ENCODE measurements around the gene MAST2. TPM values are rescaled to one million over a fixed set of nuclear protein-coding genes. Genes with fewer than 3 reads are reported as not detected.

Gene MAST2
- total and polyA plus RNA-seq, 2 of the 13 experiments (the other 11 are each of a cell fraction or from before 2014, with no cell fraction given): 15.3 to 23.0 TPM

DNA sequence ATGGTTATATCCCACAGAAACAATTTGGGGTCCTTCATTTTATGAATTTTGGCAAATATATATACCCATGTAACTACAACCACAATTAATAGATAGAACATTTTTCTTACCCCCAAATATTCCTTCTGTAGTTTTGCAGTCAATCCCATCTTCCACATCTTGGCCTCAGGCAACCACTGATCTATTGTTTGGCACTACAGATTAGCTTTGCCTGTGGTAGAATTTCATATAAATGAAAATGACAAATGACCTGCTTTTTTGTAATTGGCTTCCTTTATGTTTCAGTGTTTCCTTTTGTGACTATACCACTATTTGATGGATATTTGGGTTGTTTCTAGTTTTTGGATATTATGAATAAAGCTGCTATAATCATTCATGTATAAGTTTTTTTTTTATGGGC lies 91.5 kb downstream of the MAST2 start:
- no peak for DNase-seq (ENCODE audit: low spot score)
- Histone ChIP-seq H2AFZ (ENCODE audit: low read length) (no peak overlapping the region), H3K4me3 (replicated peaks in 1 of 3; ENCODE audit: insufficient read depth in 1 of 3, low read depth in 2 of 3, low read length in 3 of 3) (no peak overlapping the region), H3K4me1 (ENCODE audit: insufficient read depth, low read length) (peaks cover 20% of the 10 kb centered on the region), H3K27ac (ENCODE audit: extremely low read length, insufficient read depth, low read length) (no peak overlapping the region), H3K9ac (ENCODE audit: insufficient read depth, low read depth, low read length) (no peak overlapping the region), H4K20me1 (ENCODE audit: insufficient read depth, low read length) (no peaks in the 10 kb centered on the region), H3K79me2 (ENCODE audit: insufficient read depth, low read length) (peaks cover 6% of the 10 kb centered on the region), H3K9me3 (ENCODE audit: low read length) (no peaks in the 10 kb centered on the region), H3K36me3 (replicated peaks in 1 of 2; ENCODE audit: control insufficient read depth in 1 of 2, insufficient read depth in 2 of 2, low read length in 2 of 2) (0 out of 5 replicates have a peak, but pooled peaks cover 0 to 5% of the 10 kb centered on the region in 2 experiments), H3K27me3 (ENCODE audit: control insufficient read depth in 1 of 2, insufficient read depth in 2 of 2, low read length in 2 of 2) (no peaks in the 10 kb centered on the region), H3K4me2 (ENCODE audit: low read depth, low read length) (no peak overlapping the region)
- intact Hi-C loops (cut with micrococcal nuclease; ENCODE audit: unreplicated experiment): no loop called here
- CTCF ChIA-PET (ENCODE audit: low intra/inter-chr PET ratio, low total read pairs): no interaction called here
- BruUV-seq (replicated peaks): no TSS peak
- in situ Hi-C loops (cut with HindIII; ENCODE audit: extremely low pct_ligation_motif_present, low pct_unique_long_range_greater_than_20kb): no loop called here
- FAIRE-seq: no peak
- POLR2A ChIA-PET: no interaction called here
- no peak for ATAC-seq
- no peak for TF ChIP-seq JUNB (CRISPR knock-in tag; IDR thresholded peaks at IDR 0.05; ENCODE audit: borderline replicate concordance)

DNA sequence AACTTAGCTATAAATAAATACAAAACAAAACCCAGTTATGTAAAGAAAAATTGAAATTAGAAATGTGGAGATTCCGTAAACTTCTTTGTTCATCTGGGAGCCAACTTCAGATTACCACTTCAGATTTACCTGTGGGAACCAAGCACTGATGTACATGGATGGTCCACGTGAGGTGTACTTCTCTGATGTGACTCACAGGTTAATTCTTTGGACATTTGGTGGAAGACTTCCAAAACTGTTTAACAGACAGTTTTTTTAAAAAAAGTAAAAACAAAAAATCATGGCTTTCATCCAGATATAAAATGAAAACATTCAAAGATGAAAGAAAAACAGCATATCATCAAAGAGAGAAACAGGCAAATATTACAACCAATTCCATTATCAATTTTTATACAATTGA lies 92.0 kb downstream of the MAST2 start:
- H3K4me2 ChIP-seq (ENCODE audit: low read depth, low read length): no peak overlapping the region
- H3K27me3 ChIP-seq (ENCODE audit: control insufficient read depth in 1 of 2, insufficient read depth in 2 of 2, low read length in 2 of 2): no peaks in the 10 kb centered on the region
- peaks cover 20% of the 10 kb centered on the region for H3K4me1 ChIP-seq (ENCODE audit: insufficient read depth, low read length)
- 100% methylated on average over 2 of the region's 2 CpGs for WGBS (ENCODE audit: low lambda C conversion rate)
- BruUV-seq (replicated peaks): no TSS peak
- no peak for ATAC-seq
- no peak overlapping the region for H2AFZ ChIP-seq (ENCODE audit: low read length)
- CTCF ChIA-PET (ENCODE audit: low intra/inter-chr PET ratio, low total read pairs): no interaction called here
- peaks cover 6% of the 10 kb centered on the region for H3K79me2 ChIP-seq (ENCODE audit: insufficient read depth, low read length)
- FAIRE-seq: no peak
- H3K9me3 ChIP-seq (ENCODE audit: low read length): no peaks in the 10 kb centered on the region
- H4K20me1 ChIP-seq (ENCODE audit: insufficient read depth, low read length): no peaks in the 10 kb centered on the region
- H3K9ac ChIP-seq (ENCODE audit: insufficient read depth, low read depth, low read length): no peak overlapping the region
- intact Hi-C loops (cut with micrococcal nuclease; ENCODE audit: unreplicated experiment): no loop called here
- in situ Hi-C loops (cut with HindIII; ENCODE audit: extremely low pct_ligation_motif_present, low pct_unique_long_range_greater_than_20kb): no loop called here
- POLR2A ChIA-PET: no interaction called here
- DNase-seq (ENCODE audit: low spot score): no peak
- no peak overlapping the region for H3K27ac ChIP-seq (ENCODE audit: extremely low read length, insufficient read depth, low read length)
- no peak overlapping the region for H3K4me3 ChIP-seq (replicated peaks in 1 of 3; ENCODE audit: insufficient read depth in 1 of 3, low read depth in 2 of 3, low read length in 3 of 3)
- H3K36me3 ChIP-seq (replicated peaks in 1 of 2; ENCODE audit: control insufficient read depth in 1 of 2, insufficient read depth in 2 of 2, low read length in 2 of 2): 0 out of 5 replicates have a peak, but pooled peaks cover 0 to 5% of the 10 kb centered on the region in 2 experiments
- no peak for TF ChIP-seq CHCHD3 (CRISPR knock-in tag; IDR thresholded peaks at IDR 0.05)
- TF ChIP-seq SRY (CRISPR knock-in tag; IDR thresholded peaks at IDR 0.05): no peak
- TF ChIP-seq MED13 (CRISPR knock-in tag; IDR thresholded peaks at IDR 0.05): no peak
- TF ChIP-seq PAX8 (CRISPR knock-in tag; IDR thresholded peaks at IDR 0.05; ENCODE audit: borderline replicate concordance): no peak
- TF ChIP-seq, protein P1, sequence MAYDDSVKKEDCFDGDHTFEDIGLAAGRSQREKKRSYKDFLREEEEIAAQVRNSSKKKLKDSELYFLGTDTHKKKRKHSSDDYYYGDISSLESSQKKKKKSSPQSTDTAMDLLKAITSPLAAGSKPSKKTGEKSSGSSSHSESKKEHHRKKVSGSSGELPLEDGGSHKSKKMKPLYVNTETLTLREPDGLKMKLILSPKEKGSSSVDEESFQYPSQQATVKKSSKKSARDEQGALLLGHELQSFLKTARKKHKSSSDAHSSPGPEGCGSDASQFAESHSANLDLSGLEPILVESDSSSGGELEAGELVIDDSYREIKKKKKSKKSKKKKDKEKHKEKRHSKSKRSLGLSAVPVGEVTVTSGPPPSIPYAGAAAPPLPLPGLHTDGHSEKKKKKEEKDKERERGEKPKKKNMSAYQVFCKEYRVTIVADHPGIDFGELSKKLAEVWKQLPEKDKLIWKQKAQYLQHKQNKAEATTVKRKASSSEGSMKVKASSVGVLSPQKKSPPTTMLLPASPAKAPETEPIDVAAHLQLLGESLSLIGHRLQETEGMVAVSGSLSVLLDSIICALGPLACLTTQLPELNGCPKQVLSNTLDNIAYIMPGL (CRISPR knock-in tag; IDR thresholded peaks at IDR 0.05; ENCODE audit: borderline replicate concordance in 1 of 2, low read depth in 1 of 2): no peak
- TF ChIP-seq SAFB2 (CRISPR knock-in tag; IDR thresholded peaks at IDR 0.05; ENCODE audit: borderline replicate concordance, low read depth): no peak
- TF ChIP-seq HOXA7 (CRISPR knock-in tag; IDR thresholded peaks at IDR 0.05): no peak
- TF ChIP-seq ZNF205 (CRISPR knock-in tag; IDR thresholded peaks at IDR 0.05): no peak
- no peak for TF ChIP-seq ZNF367 (CRISPR knock-in tag; IDR thresholded peaks at IDR 0.05; ENCODE audit: borderline replicate concordance)
- TF ChIP-seq TEAD2 (CRISPR knock-in tag; IDR thresholded peaks at IDR 0.05): no peak
- no peak for TF ChIP-seq NFE2L1 (CRISPR knock-in tag; IDR thresholded peaks at IDR 0.05; ENCODE audit: borderline replicate concordance)
- no peak for TF ChIP-seq ZNF180 (CRISPR knock-in tag; IDR thresholded peaks at IDR 0.05; ENCODE audit: borderline replicate concordance, low read depth)
- no peak for TF ChIP-seq ZSCAN9 (CRISPR knock-in tag; IDR thresholded peaks at IDR 0.05; ENCODE audit: borderline replicate concordance)
- no peak for TF ChIP-seq ZSCAN12 (CRISPR knock-in tag; IDR thresholded peaks at IDR 0.05)
- TF ChIP-seq, protein P2, sequence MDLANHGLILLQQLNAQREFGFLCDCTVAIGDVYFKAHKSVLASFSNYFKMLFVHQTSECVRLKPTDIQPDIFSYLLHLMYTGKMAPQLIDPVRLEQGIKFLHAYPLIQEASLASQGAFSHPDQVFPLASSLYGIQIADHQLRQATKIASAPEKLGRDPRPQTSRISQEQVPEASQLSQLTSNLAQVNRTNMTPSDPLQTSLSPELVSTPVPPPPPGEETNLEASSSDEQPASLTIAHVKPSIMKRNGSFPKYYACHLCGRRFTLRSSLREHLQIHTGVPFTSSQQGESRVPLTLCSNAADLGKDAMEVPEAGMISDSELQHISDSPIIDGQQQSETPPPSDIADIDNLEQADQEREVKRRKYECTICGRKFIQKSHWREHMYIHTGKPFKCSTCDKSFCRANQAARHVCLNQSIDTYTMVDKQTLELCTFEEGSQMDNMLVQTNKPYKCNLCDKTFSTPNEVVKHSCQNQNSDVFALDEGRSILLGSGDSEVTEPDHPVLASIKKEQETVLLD (CRISPR knock-in tag; IDR thresholded peaks at IDR 0.05; ENCODE audit: low read depth): no peak
- no peak for TF ChIP-seq NPAS2 (CRISPR knock-in tag; IDR thresholded peaks at IDR 0.05; ENCODE audit: borderline replicate concordance)

All from HepG2 (cell line).